Upper lobe of right lung (tissue), 1 donor: ENCODE data around the gene TANGO2. TPM values are rescaled to one million over a fixed set of nuclear protein-coding genes. Genes with fewer than 3 reads are reported as not detected.
A peak's percentile ranks its signal among the peaks of the same experiment; 100 is the strongest.

ENCODE experiments used
- ATAC-seq: fragments of 200-7000 bp; cut with Tn5 transposase; one replicate; pipeline ENCODE4 v1.9.1; 2020; ENCODE audit warnings: mild to moderate bottlenecking, moderate library complexity
- DNase-seq: peaks from one replicate; pipeline ENCODE4 v3.0.0-alpha.2; 2020
- H3K27ac ChIP-seq: fragments of 200-600 bp; one replicate; pipeline ENCODE4 v1.8.0; 2022
- H3K27me3 ChIP-seq: fragments of 200-600 bp; one replicate; pipeline ENCODE4 v1.8.0; 2022; ENCODE audit warnings: mild to moderate bottlenecking
- H3K36me3 ChIP-seq: fragments of 200-600 bp; one replicate; pipeline ENCODE4 v1.8.0; 2022
- H3K4me1 ChIP-seq: fragments of 200-600 bp; one replicate; pipeline ENCODE4 v1.8.0; 2022
- H3K4me3 ChIP-seq: fragments of 200-600 bp; one replicate; pipeline ENCODE4 v1.8.0; 2022; ENCODE audit warnings: mild to moderate bottlenecking
- H3K9me3 ChIP-seq: fragments of 200-600 bp; one replicate; pipeline ENCODE4 v1.8.0; 2022
- intact Hi-C: fragments of 100-400 bp; cut with DNase I; formaldehyde crosslinking; loops from one replicate; pipeline ENCODE4 v1.11.0; 2022
- total RNA-seq: library from RNA; stranded (reverse); fragmentation: NEBNext Ultra II Directional; extraction: Animal tissue kit (Norgen Biotek cat#: 25700); gene quantifications from one replicate; pipeline ENCODE4 v1.2.1, GENCODE V29; 2021
- TF ChIP-seq, protein P1 (sequence below): fragments of 200-600 bp; IDR thresholded peaks from one replicate; pipeline ENCODE4 v1.8.0; 2022; ENCODE audit warnings: antibody characterized with exemption
- donor health status: DM: no; HTN: yes; CAD: no; lungs with severe emphysema.

TANGO2 gene
- total RNA-seq, 1 donor from 2014 or later: 37.8 TPM

DNA sequence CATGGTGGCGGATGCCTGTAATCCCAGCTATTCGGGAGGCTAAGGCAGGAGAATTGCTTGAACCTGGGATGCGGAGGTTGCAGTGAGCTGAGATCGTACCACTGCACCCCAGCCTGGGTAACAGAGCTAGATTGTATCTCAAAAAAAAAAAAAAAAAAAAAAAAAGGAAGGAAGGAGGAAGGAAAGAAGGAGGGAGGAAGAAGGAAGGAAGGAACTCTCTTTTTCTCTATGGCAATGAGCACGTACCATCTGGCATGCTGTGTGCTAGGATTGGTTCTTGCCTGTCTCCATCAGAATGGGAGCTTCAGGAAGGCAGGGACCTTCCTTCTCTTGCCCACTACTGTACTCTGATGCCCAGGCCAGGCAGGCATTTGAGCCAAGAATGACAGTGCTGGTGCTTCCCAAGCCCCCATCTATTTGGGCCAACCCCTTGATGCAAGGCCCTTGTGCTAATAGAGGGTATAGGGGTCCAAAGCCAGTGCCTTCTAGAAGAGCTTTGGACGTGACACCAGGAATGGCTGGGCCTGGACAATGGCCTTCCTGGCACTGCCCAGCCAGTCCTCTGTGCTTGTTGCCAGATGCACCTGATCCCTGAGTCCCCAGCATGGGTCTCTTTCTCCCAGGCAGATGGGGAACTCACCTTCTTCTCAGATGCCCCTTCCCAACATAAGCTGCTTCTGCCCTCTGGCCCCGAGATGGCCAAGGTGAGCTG, 48.6 kb downstream of the TANGO2 start:
- H3K27me3 ChIP-seq: no peaks in the 10 kb centered on the region
- intact Hi-C loops: no loop called here
- no peaks in the 10 kb centered on the region for H3K9me3 ChIP-seq
- H3K36me3 ChIP-seq: peaks cover 6% of the 10 kb centered on the region
- DNase-seq (no peak), ATAC-seq (no peak)
- TF ChIP-seq, protein P1, sequence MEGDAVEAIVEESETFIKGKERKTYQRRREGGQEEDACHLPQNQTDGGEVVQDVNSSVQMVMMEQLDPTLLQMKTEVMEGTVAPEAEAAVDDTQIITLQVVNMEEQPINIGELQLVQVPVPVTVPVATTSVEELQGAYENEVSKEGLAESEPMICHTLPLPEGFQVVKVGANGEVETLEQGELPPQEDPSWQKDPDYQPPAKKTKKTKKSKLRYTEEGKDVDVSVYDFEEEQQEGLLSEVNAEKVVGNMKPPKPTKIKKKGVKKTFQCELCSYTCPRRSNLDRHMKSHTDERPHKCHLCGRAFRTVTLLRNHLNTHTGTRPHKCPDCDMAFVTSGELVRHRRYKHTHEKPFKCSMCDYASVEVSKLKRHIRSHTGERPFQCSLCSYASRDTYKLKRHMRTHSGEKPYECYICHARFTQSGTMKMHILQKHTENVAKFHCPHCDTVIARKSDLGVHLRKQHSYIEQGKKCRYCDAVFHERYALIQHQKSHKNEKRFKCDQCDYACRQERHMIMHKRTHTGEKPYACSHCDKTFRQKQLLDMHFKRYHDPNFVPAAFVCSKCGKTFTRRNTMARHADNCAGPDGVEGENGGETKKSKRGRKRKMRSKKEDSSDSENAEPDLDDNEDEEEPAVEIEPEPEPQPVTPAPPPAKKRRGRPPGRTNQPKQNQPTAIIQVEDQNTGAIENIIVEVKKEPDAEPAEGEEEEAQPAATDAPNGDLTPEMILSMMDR: no peak
- no peak overlapping the region for H3K4me3 ChIP-seq
- no peaks in the 10 kb centered on the region for H3K4me1 ChIP-seq
- H3K27ac ChIP-seq: no peak overlapping the region

DNA sequence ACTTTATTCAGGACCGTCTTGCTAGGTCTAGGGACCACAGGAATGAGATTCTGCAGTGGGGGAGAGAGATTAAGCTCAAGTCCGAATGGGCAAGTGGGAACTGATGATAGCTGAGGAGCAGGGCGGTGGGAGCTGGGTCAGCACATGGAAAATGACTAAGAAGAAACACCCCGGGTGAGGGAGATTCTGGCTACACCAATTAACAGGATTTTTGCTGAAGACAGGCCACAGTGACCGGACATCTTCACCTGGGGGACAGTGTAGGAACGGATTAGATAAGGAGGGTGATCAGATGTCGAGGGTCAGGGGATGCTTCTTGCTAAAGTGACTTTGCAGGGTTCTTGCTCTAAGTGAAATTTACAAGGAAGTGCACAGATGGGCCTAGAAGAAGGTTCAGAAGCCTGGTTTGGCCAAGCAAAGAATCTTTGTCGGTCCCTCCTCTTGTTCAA, 50.6 kb downstream of the TANGO2 start:
- Histone ChIP-seq H3K4me1 (no peaks in the 10 kb centered on the region), H3K36me3 (no peaks in the 10 kb centered on the region), H3K27ac (no peak overlapping the region), H3K4me3 (no peak overlapping the region), H3K27me3 (no peaks in the 10 kb centered on the region), H3K9me3 (no peaks in the 10 kb centered on the region)
- intact Hi-C loops: no loop called here
- TF ChIP-seq, protein P1: no peak
- DNase-seq (no peak), ATAC-seq (no peak)

DNA sequence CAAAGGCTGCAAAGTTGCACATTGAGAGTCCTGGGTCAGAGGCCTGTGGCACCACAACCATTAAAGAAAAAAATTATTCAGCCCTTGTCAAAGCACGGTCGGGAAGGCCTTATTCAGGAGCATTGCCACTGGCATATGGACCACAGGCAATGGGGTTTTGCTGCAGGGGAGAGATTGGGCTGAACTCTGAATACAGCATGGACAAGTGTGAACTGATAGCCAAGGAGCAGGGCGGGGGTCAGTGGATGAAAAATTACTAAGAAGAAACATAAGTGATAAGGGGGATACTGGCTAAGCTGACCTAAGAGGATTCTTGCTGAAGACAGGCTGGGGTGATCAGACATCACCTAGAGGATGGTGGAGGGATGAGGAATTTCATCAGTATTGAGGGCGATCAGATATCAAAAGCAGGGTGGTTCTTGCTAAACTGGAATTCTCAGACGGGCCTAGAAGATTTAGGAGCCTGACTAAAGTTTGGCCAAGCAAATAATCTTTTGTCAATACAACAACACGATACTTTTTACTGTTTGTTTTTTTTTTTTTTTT, 55.8 kb downstream of the TANGO2 start:
- Histone ChIP-seq H3K27me3 (no peaks in the 10 kb centered on the region), H3K27ac (no peak overlapping the region), H3K36me3 (no peaks in the 10 kb centered on the region), H3K9me3 (no peaks in the 10 kb centered on the region), H3K4me1 (peaks cover 9% of the 10 kb centered on the region), H3K4me3 (no peak overlapping the region)
- ATAC-seq (no peak), DNase-seq (no peak)
- intact Hi-C loops: no loop called here
- TF ChIP-seq, protein P1: no peak

DNA sequence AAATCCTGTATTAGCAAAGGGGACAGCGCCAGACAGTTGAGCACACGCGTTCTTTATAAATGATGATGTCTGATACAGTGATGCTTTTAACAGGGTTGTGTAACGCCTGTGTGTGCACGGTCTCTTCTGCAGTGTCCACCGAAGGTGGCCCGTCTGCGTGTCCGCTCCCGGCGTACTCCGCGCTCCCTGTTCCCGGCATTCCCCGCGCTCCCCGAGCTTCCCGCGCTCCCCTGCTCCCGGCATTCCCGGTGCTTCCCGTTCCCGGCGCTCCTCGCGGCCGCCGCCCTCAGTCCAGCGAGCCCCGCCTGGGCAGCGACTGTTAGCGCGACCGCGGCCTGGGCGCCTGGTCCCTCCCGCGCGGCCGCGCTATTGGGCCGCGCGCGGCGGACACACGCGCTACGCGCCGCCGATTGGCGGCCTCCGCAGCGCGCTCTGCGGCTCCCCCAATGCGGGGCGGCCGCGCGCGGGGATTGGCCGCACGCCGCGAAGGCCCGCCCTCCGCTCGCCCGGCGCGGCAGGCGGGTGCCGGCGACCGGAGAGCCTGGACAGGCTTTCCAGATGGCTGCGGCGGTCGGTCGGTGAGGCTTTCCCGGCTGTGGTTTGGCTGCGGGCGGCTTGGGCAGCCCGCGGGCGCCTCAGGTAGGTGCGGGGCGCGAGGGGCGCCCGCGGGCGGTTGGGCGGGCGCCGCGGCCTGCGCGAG, 59.0 kb downstream of the TANGO2 start, which contains the start of gene DGCR8:
Gene DGCR8 (plus strand): TSS at position 497 of the 700 bp plus-strand sequence. CDS start 5,723 bp downstream, outside the sequence.
- DNase-seq (peak; percentile 98), ATAC-seq (peak; percentile 97)
- Histone ChIP-seq H3K36me3 (no peaks in the 10 kb centered on the region), H3K9me3 (no peaks in the 10 kb centered on the region), H3K27me3 (no peaks in the 10 kb centered on the region), H3K4me1 (peaks cover 35% of the 10 kb centered on the region), H3K4me3 (peak within 1 kb of the TSS; percentile 73), H3K27ac (peak within 1 kb of the TSS; percentile 84)
- TF ChIP-seq, protein P1: no peak
- intact Hi-C loops: no loop called here

DNA sequence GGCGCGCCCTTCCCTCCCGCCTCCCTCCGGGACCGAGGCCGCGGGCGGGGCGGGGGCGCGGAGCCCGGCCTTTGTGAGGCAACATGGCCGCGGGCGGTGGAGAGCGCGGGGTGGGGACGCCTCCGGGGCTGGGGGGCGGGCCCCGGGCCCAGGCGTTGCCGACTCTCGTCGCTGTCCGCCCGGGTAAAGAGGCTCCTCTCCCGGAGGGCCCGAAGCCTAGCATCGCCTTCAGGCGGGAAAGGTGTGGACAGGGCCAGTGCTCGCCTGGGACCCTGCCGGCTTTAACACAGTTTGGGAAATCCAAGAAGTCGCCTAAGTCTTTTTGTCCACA, 59.5 kb downstream of the TANGO2 start:
- Histone ChIP-seq H3K27ac (peak overlapping the region; percentile 84), H3K9me3 (no peaks in the 10 kb centered on the region), H3K27me3 (no peaks in the 10 kb centered on the region), H3K36me3 (peaks cover under 1% of the 10 kb centered on the region), H3K4me1 (peaks cover 38% of the 10 kb centered on the region), H3K4me3 (peak overlapping the region; percentile 73)
- DNase-seq (peak; percentile 89), ATAC-seq (peak; percentile 73)
- intact Hi-C loops: no loop called here
- TF ChIP-seq, protein P1: no peak
